HUES6 (cell line): ENCODE results near the gene FNBP1L.
A peak's percentile ranks its signal among the peaks of the same experiment; 100 is the strongest.

Experiments
- H3K27ac ChIP-seq: 2 replicates; pipeline ENCODE4 v1.7.0; 2013; ENCODE audit warnings: low read depth, mild to moderate bottlenecking, low read length, inconsistent platforms
- H3K27me3 ChIP-seq: 2 replicates; pipeline ENCODE4 v1.6.1; 2013; ENCODE audit warnings: low read length; ENCODE audit not compliant: control insufficient read depth, insufficient read depth
- H3K36me3 ChIP-seq: 2 replicates; pipeline ENCODE4 v1.6.1; 2013; ENCODE audit warnings: low read length; ENCODE audit not compliant: control insufficient read depth, insufficient read depth
- H3K4me1 ChIP-seq: 2 replicates; pipeline ENCODE4 v1.6.1; 2013; ENCODE audit warnings: low read length; ENCODE audit not compliant: control insufficient read depth, insufficient read depth
- H3K4me3 ChIP-seq: 2 replicates; pipeline ENCODE4 v1.5.1; 2013; ENCODE audit warnings: low read depth, low read length
- H3K9ac ChIP-seq: one replicate; pipeline ENCODE4 v1.6.1; 2013; ENCODE audit warnings: mild to moderate bottlenecking, low read length
- H3K9me3 ChIP-seq: 2 replicates; pipeline ENCODE4 v1.6.1; 2013; ENCODE audit warnings: low read depth, low read length; ENCODE audit not compliant: control insufficient read depth, insufficient read depth

The FNBP1L gene

DNA sequence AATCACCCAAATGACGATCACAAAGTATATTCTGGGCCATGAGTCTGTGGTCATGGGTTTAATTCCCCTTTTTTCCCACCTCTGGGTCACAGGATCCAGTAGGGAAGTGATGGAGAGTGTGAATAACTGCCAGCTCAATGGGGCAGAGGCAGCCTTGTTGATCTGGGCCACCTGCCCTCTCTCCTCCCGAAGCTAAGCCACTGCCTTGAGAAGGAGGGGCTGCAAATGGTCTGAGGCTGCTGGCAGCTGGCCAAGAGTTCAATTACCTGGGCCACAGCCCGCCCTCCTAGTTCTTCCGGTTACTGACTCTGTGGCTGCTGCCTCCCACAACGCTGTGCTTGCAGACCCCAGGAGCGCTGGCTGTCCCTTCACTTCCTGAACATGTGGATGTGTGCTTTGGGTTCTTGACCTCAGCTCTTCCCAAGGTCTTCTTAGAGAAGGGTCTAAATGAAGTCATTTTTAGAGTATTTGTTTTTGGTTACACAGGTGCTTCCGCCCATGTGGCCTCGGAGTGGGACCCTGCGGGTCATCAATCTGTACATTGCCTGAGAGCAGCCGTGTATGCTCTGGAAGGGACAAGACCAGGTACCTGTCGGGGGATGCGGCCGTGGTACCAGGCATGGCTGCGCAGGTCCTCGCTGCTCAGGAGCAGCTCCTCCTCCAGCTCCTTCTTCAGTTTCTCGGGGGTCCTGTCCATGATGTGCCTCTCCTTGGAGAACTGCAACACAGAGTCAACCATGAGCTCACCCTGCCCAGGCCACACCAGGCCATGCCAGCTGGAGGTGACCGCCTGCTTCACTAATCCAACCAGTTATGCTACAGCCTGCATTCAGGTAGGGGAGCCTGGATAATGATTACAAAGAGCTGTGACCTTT, 144.0 kb downstream of the FNBP1L start:
- no peaks in the 10 kb centered on the region for H3K27me3 ChIP-seq
- H3K36me3 ChIP-seq = peaks cover 45% of the 10 kb centered on the region
- no peak overlapping the region for H3K9ac ChIP-seq
- no peak overlapping the region for H3K4me3 ChIP-seq
- no peaks in the 10 kb centered on the region for H3K9me3 ChIP-seq
- no peak overlapping the region for H3K27ac ChIP-seq
- peaks cover 43% of the 10 kb centered on the region for H3K4me1 ChIP-seq

DNA sequence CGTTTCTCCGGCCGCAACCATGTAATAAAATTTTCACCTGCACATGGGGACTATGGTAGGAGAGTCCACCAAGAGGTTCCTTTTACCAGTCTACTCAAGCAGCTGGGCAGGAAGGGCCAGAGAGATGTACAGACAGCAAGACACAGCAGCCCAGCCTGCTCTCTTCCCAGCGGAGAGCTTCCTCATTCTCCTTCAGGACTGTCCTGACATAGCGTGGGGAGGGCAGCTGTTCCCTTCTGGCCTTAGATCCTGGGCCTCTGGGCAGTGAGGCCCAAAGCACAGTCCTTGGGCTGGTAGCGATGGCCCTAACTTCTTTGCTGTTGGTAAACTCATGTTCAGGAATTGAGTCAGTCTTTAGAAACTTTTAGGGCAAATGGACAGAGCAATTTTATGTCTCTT, 144.6 kb downstream of the FNBP1L start:
- peaks cover 44% of the 10 kb centered on the region for H3K4me1 ChIP-seq
- no peak overlapping the region for H3K27ac ChIP-seq
- peaks cover 40% of the 10 kb centered on the region for H3K36me3 ChIP-seq
- H3K9ac ChIP-seq = no peak overlapping the region
- no peaks in the 10 kb centered on the region for H3K9me3 ChIP-seq
- H3K27me3 ChIP-seq = no peaks in the 10 kb centered on the region
- no peak overlapping the region for H3K4me3 ChIP-seq

DNA sequence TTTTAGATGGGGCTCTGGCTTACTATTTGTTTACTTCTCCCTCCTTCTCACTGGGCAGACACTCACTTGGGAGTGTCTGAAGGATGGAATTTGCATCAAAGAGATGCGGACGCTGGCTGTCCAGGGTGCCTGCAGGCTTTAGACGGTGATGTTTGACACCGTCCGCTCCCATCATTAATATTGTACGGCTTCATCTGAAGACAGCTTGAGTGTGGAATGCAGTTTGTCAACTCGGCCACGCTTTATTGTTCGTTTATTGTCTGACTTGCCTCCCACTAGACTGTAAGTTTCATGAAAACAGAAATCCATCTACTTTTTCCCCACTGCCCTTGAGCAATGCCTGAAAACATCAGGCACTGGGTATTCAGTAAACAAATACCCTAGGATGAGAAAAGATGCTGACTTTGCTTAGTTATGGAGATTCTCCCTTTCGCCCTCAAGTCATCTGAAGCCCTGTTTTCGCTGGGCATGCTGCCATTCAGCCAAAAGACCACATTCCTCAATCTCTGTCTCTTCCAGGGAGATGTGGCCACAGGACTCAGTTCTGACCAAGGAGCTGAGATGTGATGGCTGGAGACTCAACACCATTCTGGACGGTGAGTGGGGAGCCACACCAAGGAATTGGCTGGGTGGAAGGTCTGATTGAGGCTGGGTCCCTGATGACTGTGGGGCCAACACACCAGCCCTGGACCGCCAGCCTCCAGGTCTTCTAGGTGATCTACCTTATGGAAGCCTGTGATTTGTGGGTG, 146.1 kb downstream of the FNBP1L start:
- Histone ChIP-seq H3K4me1 (peaks cover 55% of the 10 kb centered on the region), H3K4me3 (no peak overlapping the region), H3K27ac (peak overlapping the region; percentile 30; the same call in 1 of the 2 replicates), H3K36me3 (peaks cover 25% of the 10 kb centered on the region), H3K9me3 (no peaks in the 10 kb centered on the region), H3K27me3 (no peaks in the 10 kb centered on the region), H3K9ac (peak overlapping the region; percentile 3)

DNA sequence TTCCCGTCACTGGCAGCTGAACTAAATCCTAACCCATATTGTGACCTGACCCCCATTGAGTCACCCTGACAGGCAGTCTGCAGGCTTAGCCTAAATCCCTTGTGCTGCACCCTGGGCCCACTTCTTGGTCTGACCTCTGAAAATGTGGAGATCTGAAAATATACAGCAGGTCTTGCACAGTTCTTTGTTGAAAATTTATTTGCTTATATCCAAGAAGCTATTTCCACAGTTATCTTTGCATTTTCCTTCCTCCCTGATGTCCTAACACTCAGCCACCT, 146.6 kb downstream of the FNBP1L start:
- H3K36me3 ChIP-seq = peaks cover 20% of the 10 kb centered on the region; the same call in 1 of the 2 replicates
- H3K27me3 ChIP-seq = no peaks in the 10 kb centered on the region
- H3K4me1 ChIP-seq = peaks cover 60% of the 10 kb centered on the region
- peak overlapping the region; percentile 30; the same call in 1 of the 2 replicates for H3K27ac ChIP-seq
- H3K9me3 ChIP-seq = no peaks in the 10 kb centered on the region
- peak overlapping the region; percentile 3 for H3K9ac ChIP-seq
- H3K4me3 ChIP-seq = no peak overlapping the region

DNA sequence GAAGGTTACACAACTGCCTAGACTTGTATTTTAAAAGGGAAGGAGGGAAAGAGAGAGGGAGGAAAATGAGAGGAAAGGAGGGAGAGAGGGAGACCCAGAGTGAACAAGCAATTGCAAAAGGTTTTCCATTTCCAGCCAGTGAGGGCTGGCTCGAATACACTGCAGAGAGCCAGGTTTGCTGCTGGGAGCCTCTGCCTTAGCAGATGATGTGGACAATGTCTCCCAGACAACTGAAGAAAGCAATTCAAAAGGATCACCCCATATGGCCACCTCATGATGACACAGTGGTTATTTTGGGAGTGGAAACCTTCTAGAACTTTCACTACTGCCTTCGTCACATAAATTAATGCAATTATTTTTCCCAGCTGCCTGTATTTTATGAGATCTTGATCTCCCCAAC, 147.3 kb downstream of the FNBP1L start:
- Histone ChIP-seq H3K4me1 (peaks cover 61% of the 10 kb centered on the region), H3K36me3 (peaks cover 13% of the 10 kb centered on the region; the same call in 1 of the 2 replicates), H3K4me3 (no peak overlapping the region), H3K9ac (no peak overlapping the region), H3K27me3 (no peaks in the 10 kb centered on the region), H3K27ac (0 out of 2 replicates have a peak overlapping the region, but pooled peaks have one; percentile 30), H3K9me3 (no peaks in the 10 kb centered on the region)

DNA sequence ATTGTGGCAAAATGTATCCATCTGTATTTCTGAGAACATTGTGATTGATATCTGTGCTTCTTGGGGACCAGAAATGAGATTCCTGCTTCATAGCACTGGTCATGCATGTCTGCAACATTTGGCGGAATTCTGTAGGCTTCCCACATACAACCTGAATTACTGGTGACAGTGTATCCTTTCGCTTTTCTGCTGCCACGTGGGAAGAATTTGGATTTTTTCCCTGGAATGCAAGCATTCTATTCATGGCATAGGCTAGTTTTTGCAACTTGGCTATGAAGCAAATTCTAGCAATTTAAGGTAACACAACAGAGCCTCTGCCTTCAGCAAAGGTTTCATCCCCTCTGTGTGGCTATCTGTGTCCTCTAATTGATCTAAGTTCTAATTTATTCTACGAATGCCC, 147.8 kb downstream of the FNBP1L start:
- Histone ChIP-seq H3K4me3 (no peak overlapping the region), H3K27ac (no peak overlapping the region), H3K9me3 (no peaks in the 10 kb centered on the region), H3K9ac (no peak overlapping the region), H3K4me1 (peaks cover 65% of the 10 kb centered on the region), H3K27me3 (no peaks in the 10 kb centered on the region), H3K36me3 (peaks cover 9% of the 10 kb centered on the region; the same call in 1 of the 2 replicates)

DNA sequence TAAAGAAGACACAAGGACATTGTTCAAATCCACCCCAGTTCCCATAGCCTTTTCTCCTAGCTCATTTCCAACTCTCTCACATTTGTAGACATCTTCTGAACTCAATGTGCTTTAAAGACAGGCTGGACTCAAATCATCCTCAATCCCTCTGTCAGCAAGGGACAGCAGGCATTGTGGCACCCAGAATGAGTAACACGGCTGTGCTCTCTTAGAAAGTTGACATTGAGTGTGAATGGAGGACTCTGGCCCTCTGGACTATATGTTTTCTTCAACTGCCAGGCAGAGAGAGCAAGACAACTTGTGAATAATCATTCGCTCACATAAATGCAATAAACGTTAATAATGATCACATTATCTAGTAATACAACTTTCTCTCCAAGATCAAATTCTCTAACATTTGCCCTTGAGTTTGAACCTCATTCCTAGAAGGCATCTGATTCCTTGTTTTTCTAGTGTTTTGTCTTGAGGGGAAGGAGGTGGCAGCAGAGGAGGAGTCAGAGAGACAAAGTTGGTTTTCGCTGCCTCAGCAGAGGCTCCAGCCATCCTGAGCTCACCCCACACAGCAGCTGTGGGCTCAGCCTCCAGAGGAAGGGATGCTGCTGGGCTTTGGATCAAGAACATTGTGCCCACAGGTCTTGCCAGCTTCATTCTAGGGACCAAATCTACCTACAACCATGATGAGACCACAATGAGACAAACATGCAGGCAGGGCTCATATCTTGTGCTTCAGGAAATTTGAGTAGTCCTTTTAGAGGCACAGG, 148.6 kb downstream of the FNBP1L start:
- H3K4me3 ChIP-seq = no peak overlapping the region
- no peak overlapping the region for H3K9ac ChIP-seq
- peaks cover 64% of the 10 kb centered on the region for H3K4me1 ChIP-seq
- H3K36me3 ChIP-seq = peaks cover 8% of the 10 kb centered on the region; the same call in 1 of the 2 replicates
- H3K27ac ChIP-seq = no peak overlapping the region
- H3K27me3 ChIP-seq = no peaks in the 10 kb centered on the region
- no peaks in the 10 kb centered on the region for H3K9me3 ChIP-seq

DNA sequence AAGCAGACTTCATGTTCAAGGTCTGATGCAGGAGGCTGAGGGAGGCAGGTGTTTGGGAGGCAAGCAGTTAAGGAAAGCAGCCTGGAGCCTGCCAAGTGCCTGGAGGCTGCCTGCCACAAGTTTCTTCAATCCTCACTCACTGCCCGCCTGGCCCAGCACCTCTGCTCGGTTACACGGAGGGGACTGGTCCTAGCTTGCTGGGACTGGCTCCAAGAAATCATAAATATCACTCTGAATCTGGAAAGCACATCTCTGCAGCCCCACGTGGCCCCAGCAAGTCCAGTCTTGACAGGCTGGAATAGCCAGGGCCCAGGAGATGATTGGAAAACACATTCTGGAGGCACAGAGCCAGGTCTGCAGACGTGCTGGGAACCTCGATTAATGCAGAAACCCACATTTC, 149.8 kb downstream of the FNBP1L start:
- H3K4me3 ChIP-seq = no peak overlapping the region
- H3K27ac ChIP-seq = no peak overlapping the region
- H3K9me3 ChIP-seq = no peaks in the 10 kb centered on the region
- peaks cover 56% of the 10 kb centered on the region for H3K4me1 ChIP-seq
- H3K27me3 ChIP-seq = no peaks in the 10 kb centered on the region
- no peaks in the 10 kb centered on the region for H3K36me3 ChIP-seq
- no peak overlapping the region for H3K9ac ChIP-seq

DNA sequence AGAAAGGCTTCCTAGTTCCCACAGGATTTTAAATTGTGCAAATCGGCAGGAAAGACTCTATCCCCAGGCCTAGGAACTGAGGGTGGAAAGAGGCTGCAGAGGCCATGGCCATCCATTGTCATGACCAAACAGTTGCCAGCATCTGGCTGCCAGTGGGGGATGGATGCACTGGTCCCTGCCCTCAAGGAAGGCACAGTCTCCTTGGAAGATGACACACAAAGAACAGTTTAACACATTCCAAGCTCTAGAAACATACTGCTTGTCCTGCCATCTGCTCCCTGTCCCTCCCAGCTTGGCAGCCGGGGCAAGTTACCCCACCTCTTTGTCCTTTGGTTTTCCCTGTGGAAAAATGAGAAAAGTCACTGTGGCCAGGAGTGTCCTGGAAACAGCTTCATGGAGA, 150.5 kb downstream of the FNBP1L start:
- Histone ChIP-seq H3K27me3 (no peaks in the 10 kb centered on the region), H3K36me3 (no peaks in the 10 kb centered on the region), H3K27ac (no peak overlapping the region)

DNA sequence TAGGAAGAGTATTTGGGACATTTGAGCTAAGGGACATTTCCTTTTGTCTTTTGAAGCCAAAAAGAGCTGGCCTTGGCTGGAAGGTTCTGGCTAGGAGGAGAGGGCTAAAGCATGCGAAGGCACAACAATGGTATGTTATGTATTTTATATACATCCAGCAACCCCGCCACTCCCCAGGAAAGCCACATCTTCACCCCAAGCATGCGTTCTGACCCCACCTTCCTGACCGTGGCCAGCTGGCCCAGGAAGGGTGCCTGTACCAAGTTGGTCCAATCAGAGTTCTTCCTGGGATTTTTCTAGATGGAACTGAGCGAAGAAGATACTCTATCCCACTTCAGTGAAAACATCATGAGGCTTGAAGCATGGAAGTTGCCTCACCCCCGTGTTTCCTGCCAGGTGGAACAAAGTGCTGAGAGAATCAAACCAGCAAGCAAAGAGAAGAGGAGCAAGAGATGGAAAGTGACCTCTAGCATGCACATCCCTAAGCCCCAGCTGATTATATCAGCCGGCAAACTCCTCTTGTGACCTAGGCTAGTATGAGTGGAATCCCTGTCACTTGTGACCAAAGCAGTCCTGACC, 151.0 kb downstream of the FNBP1L start:
- Histone ChIP-seq H3K27me3 (no peaks in the 10 kb centered on the region), H3K36me3 (no peaks in the 10 kb centered on the region), H3K4me1 (peaks cover 51% of the 10 kb centered on the region), H3K9me3 (no peaks in the 10 kb centered on the region), H3K4me3 (no peak overlapping the region), H3K9ac (peak overlapping the region; percentile 18), H3K27ac (no peak overlapping the region)

More for the DNA sequence above, 150.5 kb downstream of the FNBP1L start:
- no peaks in the 10 kb centered on the region for H3K9me3 ChIP-seq
- no peak overlapping the region for H3K4me3 ChIP-seq
- peaks cover 56% of the 10 kb centered on the region for H3K4me1 ChIP-seq
- H3K9ac ChIP-seq = peak overlapping the region; percentile 18
